BE2C (cell line): ENCODE data around the gene LZTFL1.
"Not testable (repeated sequence)": the region's sequence is repeated elsewhere in the genome, so short reads cannot be mapped to it uniquely, and the experiment has no call there.

Experiments
- DNase-seq: peaks from one replicate; pipeline ENCODE4 v3.0.0-alpha.2; 2020
- H3K27me3 ChIP-seq: fragments of 250-450 bp; sonication (Bioruptor Pico); 2 replicates; pipeline ENCODE4 v1.5.1; 2020; ENCODE audit warnings: mild to moderate bottlenecking
- H3K36me3 ChIP-seq: fragments of 250-450 bp; sonication (Bioruptor Pico); 2 replicates; pipeline ENCODE4 v1.5.1; 2020; ENCODE audit warnings: mild to moderate bottlenecking
- H3K4me1 ChIP-seq: fragments of 250-450 bp; sonication (Bioruptor Pico); 2 replicates; pipeline ENCODE4 v1.5.1; 2020
- H3K4me3 ChIP-seq: 2 replicates; pipeline ENCODE4 v1.5.1; 2011; ENCODE audit warnings: low read depth, low read length
- H3K9me3 ChIP-seq: fragments of 250-450 bp; sonication (Bioruptor Pico); 2 replicates; pipeline ENCODE4 v1.5.1; 2020
- CTCF ChIP-seq: IDR thresholded peaks from 2 replicates; pipeline ENCODE4 v1.5.1; 2012; ENCODE audit warnings: mild to moderate bottlenecking, low read depth, low read length

The LZTFL1 gene

GRCh38 chr3:45860481-45860880, 18.6 kb upstream of the LZTFL1 start:
- DNase-seq: no peak
- H3K36me3 ChIP-seq: no peaks in the 10 kb centered on the region
- no peaks in the 10 kb centered on the region for H3K27me3 ChIP-seq
- TF ChIP-seq CTCF: no peak
- H3K9me3 ChIP-seq: no peaks in the 10 kb centered on the region
- no peak overlapping the region for H3K4me3 ChIP-seq
- H3K4me1 ChIP-seq: no peaks in the 10 kb centered on the region

GRCh38 chr3:45858809-45859543, 17.1 kb upstream of the LZTFL1 start:
- no peaks in the 10 kb centered on the region for H3K4me1 ChIP-seq
- TF ChIP-seq CTCF: no peak
- H3K9me3 ChIP-seq: no peaks in the 10 kb centered on the region
- no peak overlapping the region for H3K4me3 ChIP-seq
- H3K36me3 ChIP-seq: no peaks in the 10 kb centered on the region
- DNase-seq: no peak
- no peaks in the 10 kb centered on the region for H3K27me3 ChIP-seq

GRCh38 chr3:45857024-45857423, 15.1 kb upstream of the LZTFL1 start:
- H3K9me3 ChIP-seq, DNase-seq, H3K36me3 ChIP-seq, H3K4me1 ChIP-seq, H3K27me3 ChIP-seq, H3K4me3 ChIP-seq: not testable (repeated sequence)

- H3K36me3 ChIP-seq, H3K27me3 ChIP-seq, DNase-seq, H3K4me3 ChIP-seq, H3K4me1 ChIP-seq, H3K9me3 ChIP-seq: not testable (repeated sequence)
Observed at GRCh38 chr3:45856323-45856722, 14.4 kb upstream of the LZTFL1 start.

- Histone ChIP-seq H3K4me1 (no peaks in the 10 kb centered on the region), H3K4me3 (no peak overlapping the region), H3K9me3 (no peaks in the 10 kb centered on the region), H3K27me3 (peaks cover 9% of the 10 kb centered on the region; the same call in 1 of the 2 replicates), H3K36me3 (no peaks in the 10 kb centered on the region)
- no peak for DNase-seq
- no peak for TF ChIP-seq CTCF
Observed at GRCh38 chr3:45852828-45853227, 10.9 kb upstream of the LZTFL1 start.

GRCh38 chr3:45848392-45848791, 6.5 kb upstream of the LZTFL1 start:
- Histone ChIP-seq H3K27me3 (peaks cover 9% of the 10 kb centered on the region; the same call in 1 of the 2 replicates), H3K36me3 (no peaks in the 10 kb centered on the region), H3K4me3 (no peak overlapping the region), H3K4me1 (no peaks in the 10 kb centered on the region), H3K9me3 (no peaks in the 10 kb centered on the region)
- no peak for TF ChIP-seq CTCF
- DNase-seq: no peak

- no peak for DNase-seq
- no peaks in the 10 kb centered on the region for H3K4me1 ChIP-seq
- H3K27me3 ChIP-seq: no peaks in the 10 kb centered on the region
- H3K4me3 ChIP-seq: no peak overlapping the region
- no peaks in the 10 kb centered on the region for H3K9me3 ChIP-seq
- TF ChIP-seq CTCF: no peak
- no peaks in the 10 kb centered on the region for H3K36me3 ChIP-seq
Observed at GRCh38 chr3:45844616-45845015, 2.7 kb upstream of the LZTFL1 start.
